HEK293T (cell line): ENCODE results near the gene MIX23.

Experiments used
- FOXA1 ChIP-seq: fragments of 450-650 bp; IDR thresholded peaks from 2 replicates; pipeline ENCODE4 v1.6.1; 2016; ENCODE audit warnings: mild to moderate bottlenecking
- FOXM1 ChIP-seq: fragments of 450-650 bp; IDR thresholded peaks from 2 replicates; pipeline ENCODE4 v1.6.1; 2017; ENCODE audit warnings: mild to moderate bottlenecking, borderline replicate concordance
- SP1 ChIP-seq: fragments of 450-650 bp; IDR thresholded peaks from 2 replicates; pipeline ENCODE4 v1.6.1; 2017
- ZNF384 ChIP-seq: fragments of 450-650 bp; IDR thresholded peaks from 2 replicates; pipeline ENCODE4 v1.6.1; 2016

DNA sequence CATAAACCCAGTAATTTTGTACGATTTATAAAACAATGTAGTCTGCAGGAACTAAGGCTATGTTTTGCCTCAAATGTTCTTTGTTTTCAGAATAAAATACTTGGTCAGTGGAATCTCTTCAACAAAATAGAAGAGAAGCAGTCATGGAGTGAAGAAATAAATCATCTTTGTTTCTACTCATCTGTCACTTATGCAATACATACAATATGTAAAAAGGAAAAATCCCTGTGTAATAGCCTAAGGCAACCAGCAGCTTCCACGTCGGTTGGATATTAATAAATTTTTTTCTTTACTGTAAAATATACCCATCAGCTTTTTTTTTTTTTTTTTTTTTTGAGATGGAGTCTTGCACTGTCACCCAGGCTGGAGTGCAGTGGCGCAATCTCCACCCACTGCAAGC lies 38.1 kb upstream of the MIX23 start:
- no peak for TF ChIP-seq FOXA1
- no peak for TF ChIP-seq FOXM1
- no peak for TF ChIP-seq SP1
- TF ChIP-seq ZNF384 = no peak
